Sigmoid colon (tissue), 4 donors: ENCODE data around the gene NIN.

ENCODE experiments used
- CTCF ChIP-seq, 4 experiments: fragments of 450-650 bp in 3 of 4; fragments of 200-600 bp in 1 of 4; IDR thresholded peaks; one replicate each; pipeline ENCODE4 v1.5.1; 2016 to 2019; ENCODE audit warnings: antibody characterized with exemption in 4 of 4, mild to moderate bottlenecking in 3 of 4, moderate library complexity in 2 of 4
- EP300 ChIP-seq, 4 donors: sonication (generic); formaldehyde crosslinking; IDR thresholded peaks; one replicate each; pipeline ENCODE4 v1.6.1; 2017; ENCODE audit warnings: antibody characterized with exemption in 4 of 4
- POLR2A ChIP-seq, 2 donors: fragments of 450-650 bp; IDR thresholded peaks; one replicate each; pipeline ENCODE4 v1.6.1; 2016; ENCODE audit warnings: antibody characterized with exemption in 2 of 2, mild to moderate bottlenecking in 2 of 2, moderate library complexity in 2 of 2
- POLR2AphosphoS5 ChIP-seq, 4 donors: sonication (generic); formaldehyde crosslinking; IDR thresholded peaks; one replicate each; pipeline ENCODE4 v1.6.1; 2017; ENCODE audit warnings: antibody characterized with exemption in 4 of 4

- TF ChIP-seq CTCF (IDR thresholded peaks at IDR 0.05), result no peak
- no peak for TF ChIP-seq POLR2A (IDR thresholded peaks at IDR 0.05)
- TF ChIP-seq EP300 (IDR thresholded peaks at IDR 0.05), result no peak
- no peak for TF ChIP-seq POLR2AphosphoS5 (IDR thresholded peaks at IDR 0.05)
These were observed 54.4 kb downstream of the NIN start for GRCh38 chr14:50776522-50776921.
